GM21447 (cell line): ENCODE measurements around the gene OR5K3.

Source experiments
- ATAC-seq: cut with Tn5 transposase; IDR thresholded peaks from one replicate; pipeline ENCODE4 v1.9.1; 2021; ENCODE audit not compliant: unreplicated experiment

OR5K3 gene

GRCh38 chr3:98432575-98432974 lies 42.1 kb downstream of the OR5K3 start:
- no peak for ATAC-seq

GRCh38 chr3:98433764-98434163 lies 43.3 kb downstream of the OR5K3 start:
- no peak for ATAC-seq

- no peak for ATAC-seq
Measured at GRCh38 chr3:98434412-98434811, 43.9 kb downstream of the OR5K3 start.

- ATAC-seq: no peak
Measured at GRCh38 chr3:98440283-98440682, 49.8 kb downstream of the OR5K3 start.
